Chondrocyte (in vitro differentiated cells): ENCODE measurements around the gene RMND5A. TPM values are rescaled to one million over a fixed set of nuclear protein-coding genes. Genes with fewer than 3 reads are reported as not detected.

Source experiments
- DNase-seq: peaks from one replicate; pipeline ENCODE4 v3.0.0; 2021; ENCODE audit warnings: mixed read lengths, low spot score
- H3K27ac Mint-ChIP-seq: one replicate; pipeline ENCODE4 v1.8.0; 2021; ENCODE audit warnings: mild to moderate bottlenecking, moderate library complexity, mixed read lengths; ENCODE audit not compliant: unreplicated experiment
- H3K27me3 Mint-ChIP-seq: 2 replicates; pipeline ENCODE4 v1.8.0; 2021; ENCODE audit warnings: low read depth, mixed read lengths
- H3K36me3 Mint-ChIP-seq: 2 replicates; pipeline ENCODE4 v1.8.0; 2021; ENCODE audit warnings: low read depth, mixed read lengths
- H3K4me1 Mint-ChIP-seq: 2 replicates; pipeline ENCODE4 v1.8.0; 2021; ENCODE audit warnings: low read depth, mild to moderate bottlenecking, mixed read lengths
- H3K4me3 Mint-ChIP-seq: one replicate; pipeline ENCODE4 v1.8.0; 2021; ENCODE audit warnings: mild to moderate bottlenecking, moderate library complexity, mixed read lengths; ENCODE audit not compliant: unreplicated experiment
- H3K9me3 Mint-ChIP-seq: 2 replicates; pipeline ENCODE4 v1.8.0; 2021; ENCODE audit warnings: low read depth, mixed read lengths
- CTCF ChIP-seq: fragments of 200-600 bp; sonication (generic); IDR thresholded peaks from 2 replicates; pipeline ENCODE4 v1.5.0; 2021; ENCODE audit warnings: antibody characterized with exemption, mild to moderate bottlenecking, moderate library complexity
- total RNA-seq: library from RNA; stranded (reverse); gene quantifications from 3 replicates; pipeline ENCODE4 v1.2.1, GENCODE V29; 2021

The RMND5A gene
- total RNA-seq, 1 donor from 2014 or later = 24.0 TPM

- Mint-ChIP-seq H3K27ac (no peak overlapping the region), H3K4me1 (peaks cover 7% of the 10 kb centered on the region), H3K36me3 (peaks cover 26% of the 10 kb centered on the region), H3K9me3 (peaks cover 17% of the 10 kb centered on the region), H3K4me3 (no peak overlapping the region), H3K27me3 (no peaks in the 10 kb centered on the region)
- DNase-seq = no peak
- TF ChIP-seq CTCF = no peak
Measured at GRCh38 chr2:86753606-86754005, 33.5 kb downstream of the RMND5A start.

GRCh38 chr2:86758405-86758804 is 38.3 kb downstream of the RMND5A start:
- TF ChIP-seq CTCF = no peak
- no peak for DNase-seq
- no peaks in the 10 kb centered on the region for H3K9me3 Mint-ChIP-seq
- no peaks in the 10 kb centered on the region for H3K27me3 Mint-ChIP-seq
- no peak overlapping the region for H3K4me3 Mint-ChIP-seq
- peak overlapping the region; percentile 38 for H3K27ac Mint-ChIP-seq
- H3K4me1 Mint-ChIP-seq = peaks cover 9% of the 10 kb centered on the region
- peaks cover 11% of the 10 kb centered on the region for H3K36me3 Mint-ChIP-seq

- H3K36me3 Mint-ChIP-seq = peaks cover 7% of the 10 kb centered on the region
- H3K9me3 Mint-ChIP-seq = no peaks in the 10 kb centered on the region
- DNase-seq = no peak
- TF ChIP-seq CTCF = no peak
- no peak overlapping the region for H3K27ac Mint-ChIP-seq
- peaks cover 14% of the 10 kb centered on the region for H3K4me1 Mint-ChIP-seq
- no peaks in the 10 kb centered on the region for H3K27me3 Mint-ChIP-seq
- no peak overlapping the region for H3K4me3 Mint-ChIP-seq
Measured at GRCh38 chr2:86760371-86760770, 40.3 kb downstream of the RMND5A start.

GRCh38 chr2:86764661-86765309 is 44.7 kb downstream of the RMND5A start:
- TF ChIP-seq CTCF = peak; percentile 86
- DNase-seq = no peak
- no peak overlapping the region for H3K27ac Mint-ChIP-seq
- peaks cover 5% of the 10 kb centered on the region for H3K4me1 Mint-ChIP-seq
- no peak overlapping the region for H3K4me3 Mint-ChIP-seq
- H3K36me3 Mint-ChIP-seq = peaks cover 3% of the 10 kb centered on the region
- H3K27me3 Mint-ChIP-seq = no peaks in the 10 kb centered on the region
- H3K9me3 Mint-ChIP-seq = no peaks in the 10 kb centered on the region

GRCh38 chr2:86765310-86765695 is 45.2 kb downstream of the RMND5A start:
- no peak for DNase-seq
- no peak for TF ChIP-seq CTCF
- Mint-ChIP-seq H3K27ac (no peak overlapping the region), H3K36me3 (peaks cover 3% of the 10 kb centered on the region), H3K9me3 (no peaks in the 10 kb centered on the region), H3K4me1 (peaks cover 5% of the 10 kb centered on the region), H3K27me3 (no peaks in the 10 kb centered on the region), H3K4me3 (no peak overlapping the region)
